Keratinocyte (primary cell): ENCODE measurements around the gene SPTAN1. TPM values are rescaled to one million over a fixed set of nuclear protein-coding genes. Genes with fewer than 3 reads are reported as not detected.
"Not testable (repeated sequence)": the region's sequence is repeated elsewhere in the genome, so short reads cannot be mapped to it uniquely, and the experiment has no call there.

ENCODE experiments used
- DNase-seq: peaks from one replicate; pipeline ENCODE4 v3.0.0-alpha.2; 2011; ENCODE audit warnings: low read depth, missing footprints, low spot score
- FAIRE-seq: peaks from 2 replicates; lab custom pipeline; 2011; peaks lifted over from hg19 to GRCh38; lab: Jason Lieb, UNC
- H2AFZ ChIP-seq: 2 replicates; pipeline ENCODE4 v1.6.0; 2012; ENCODE audit warnings: low read length, control low read depth, inconsistent platforms; ENCODE audit not compliant: control insufficient read depth
- H3K27ac ChIP-seq: 2 replicates; pipeline ENCODE4 v1.5.1; 2011; ENCODE audit warnings: low read length; ENCODE audit not compliant: control insufficient read depth, insufficient read depth
- H3K27me3 ChIP-seq: 3 replicates; pipeline ENCODE4 v1.6.0; 2011; ENCODE audit warnings: low read length; ENCODE audit not compliant: control insufficient read depth, insufficient read depth; ENCODE audit errors: extremely low read depth
- H3K36me3 ChIP-seq, 2 experiments: 2 replicates in 1 of 2; 3 replicates in 1 of 2; pipeline ENCODE4 v1.5.1; 2011; ENCODE audit warnings: low read length in 2 of 2, mild to moderate bottlenecking in 1 of 2; ENCODE audit not compliant: control insufficient read depth in 2 of 2, insufficient read depth in 2 of 2; ENCODE audit errors: extremely low read depth in 1 of 2
- H3K4me1 ChIP-seq: 3 replicates; pipeline ENCODE4 v1.5.1; 2011; ENCODE audit warnings: low read length; ENCODE audit not compliant: control insufficient read depth, insufficient read depth; ENCODE audit errors: extremely low read depth
- H3K4me2 ChIP-seq: 3 replicates; pipeline ENCODE4 v1.6.0; 2011; ENCODE audit warnings: low read depth, low read length; ENCODE audit not compliant: control insufficient read depth, insufficient read depth; ENCODE audit errors: extremely low read depth
- H3K4me3 ChIP-seq, 3 experiments: fragments of 200-600 bp in 1 of 3; sonication (generic) in 1 of 3; 2 replicates in 2 of 3; 3 replicates in 1 of 3; pipeline ENCODE4 v1.5.1; 2011 to 2016; ENCODE audit warnings: low read length in 3 of 3, mild to moderate bottlenecking in 3 of 3, control low read depth in 2 of 3, inconsistent platforms in 1 of 3, low read depth in 1 of 3, mixed read lengths in 1 of 3, mixed run types in 1 of 3, moderate library complexity in 1 of 3; ENCODE audit not compliant: control insufficient read depth in 2 of 3, insufficient read depth in 2 of 3; ENCODE audit errors: extremely low read depth in 1 of 3
- H3K79me2 ChIP-seq: 2 replicates; pipeline ENCODE4 v1.6.0; 2012; ENCODE audit warnings: low read length; ENCODE audit not compliant: control insufficient read depth, insufficient read depth
- H3K9ac ChIP-seq: 3 replicates; pipeline ENCODE4 v1.6.0; 2011; ENCODE audit warnings: low read length; ENCODE audit not compliant: control insufficient read depth, insufficient read depth; ENCODE audit errors: extremely low read depth
- H3K9me1 ChIP-seq: 3 replicates; pipeline ENCODE4 v1.6.0; 2011; ENCODE audit warnings: low read length; ENCODE audit not compliant: control insufficient read depth, insufficient read depth; ENCODE audit errors: extremely low read depth
- H3K9me3 ChIP-seq: 2 replicates; pipeline ENCODE4 v1.5.1; 2012; ENCODE audit warnings: low read depth, low read length; ENCODE audit not compliant: control insufficient read depth
- H4K20me1 ChIP-seq: 3 replicates; pipeline ENCODE4 v1.6.0; 2011; ENCODE audit warnings: low read length; ENCODE audit not compliant: control insufficient read depth, insufficient read depth; ENCODE audit errors: extremely low read depth
- EZH2 ChIP-seq: IDR thresholded peaks from one replicate; pipeline ENCODE4 v1.6.1; 2012; ENCODE audit warnings: inconsistent platforms, mild to moderate bottlenecking, low read length, moderate library complexity
- dilution Hi-C: fragments of 300-500 bp; cut with MboI; formaldehyde crosslinking; loops from one replicate; pipeline ENCODE4 v1.7.0; 2020; ENCODE audit warnings: low sequenced_read_pairs; ENCODE audit not compliant: extremely low pct_ligation_motif_present
- polyA minus RNA-seq, 3 experiments: library from RNA; depleted of rRNA, polyadenylated mRNA; stranded (reverse); fragments of >200 nt; gene quantifications; 1 replicate in 1 of 3; 2 replicates in 1 of 3; 3 replicates in 1 of 3; pipeline ENCODE4 v1.2.3, GENCODE V29; 2011
- polyA plus RNA-seq, 5 experiments: library from polyadenylated mRNA; depleted of rRNA in 3 of 5; stranded (reverse) in 3 of 5; stranded (forward) in 1 of 5; unstranded in 1 of 5; fragments of >200 nt; gene quantifications; 1 replicate in 1 of 5; 2 replicates in 3 of 5; 3 replicates in 1 of 5; pipeline versions ENCODE4 v1.2.1 to v1.2.3, GENCODE V29; 2011 to 2012; ENCODE audit warnings: missing spikeins in 2 of 5, low read depth in 1 of 5, low replicate concordance in 1 of 5
- TF ChIP-seq, protein P1 (sequence below), 3 experiments: IDR thresholded peaks in 1 of 3; conservative IDR thresholded peaks in 1 of 3; optimal IDR thresholded peaks in 1 of 3; 2 replicates in 2 of 3; 3 replicates in 1 of 3; pipeline versions ENCODE3 to v1.5.1; 2011; ENCODE audit warnings: low read length in 3 of 3, mild to moderate bottlenecking in 3 of 3, moderate library complexity in 2 of 3, control low read depth in 1 of 3, inconsistent platforms in 1 of 3; ENCODE audit not compliant: insufficient read depth in 2 of 3; ENCODE audit errors: extremely low read depth in 1 of 3

The SPTAN1 gene
- polyA plus RNA-seq (98.7 to 112 TPM (median 101 TPM) in 3 replicates), polyA minus RNA-seq (399 to 611 TPM (median 401 TPM) in 3 replicates)
- polyA plus RNA-seq (2011; ENCODE audit: low read depth) = 251 TPM
- 67.2 and 80.4 TPM in 2 replicates for polyA plus RNA-seq (2011; cell fraction: cytosol; rRNA removed)
- polyA plus RNA-seq (2011; cell fraction: nucleus; rRNA removed) = 427 and 525 TPM in 2 replicates
- 134 and 162 TPM in 2 replicates for polyA plus RNA-seq (2012; ENCODE audit: low replicate concordance)
- 139 TPM for polyA minus RNA-seq (2011; cell fraction: cytosol; rRNA and poly(A)+ RNA removed)
- polyA minus RNA-seq (2011; cell fraction: nucleus; rRNA and poly(A)+ RNA removed) = 592 and 724 TPM in 2 replicates

DNA sequence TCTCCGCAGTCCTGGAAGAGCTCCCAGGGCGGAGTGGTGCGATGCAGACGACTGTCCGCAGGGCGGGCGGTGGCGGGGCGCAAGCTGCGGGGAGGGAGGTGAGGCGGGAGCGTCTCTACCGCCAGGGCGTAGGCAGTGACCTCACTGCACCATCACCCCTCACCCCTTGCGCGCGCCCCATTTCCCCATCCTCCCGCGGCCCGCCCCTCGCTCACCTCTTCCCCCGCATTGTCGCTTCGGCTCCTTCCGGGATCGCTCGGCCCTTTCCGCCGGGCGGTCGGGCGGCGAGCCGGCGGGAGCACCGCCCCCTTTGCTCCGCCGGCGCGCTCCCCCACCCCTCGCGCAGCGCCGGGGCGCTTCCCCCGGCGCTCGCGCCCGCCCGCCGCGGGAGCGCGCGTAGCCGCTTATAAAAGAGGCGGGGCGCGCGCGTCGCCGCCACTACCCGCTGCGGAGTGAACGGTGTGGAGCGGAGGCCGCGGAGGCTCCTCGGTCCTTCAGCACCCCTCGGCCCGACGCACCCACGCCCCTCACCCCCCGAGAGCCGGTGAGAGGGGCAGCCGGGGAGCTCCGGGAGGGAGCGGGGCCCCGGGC, at the start of gene SPTAN1:
SPTAN1 (plus strand) TSS at position 435 of the 591 bp plus-strand sequence. CDS start 14,154 bp downstream, outside the sequence.
- no peak for FAIRE-seq
- peaks cover 43% of the 10 kb centered on the region for H3K4me1 ChIP-seq

DNA sequence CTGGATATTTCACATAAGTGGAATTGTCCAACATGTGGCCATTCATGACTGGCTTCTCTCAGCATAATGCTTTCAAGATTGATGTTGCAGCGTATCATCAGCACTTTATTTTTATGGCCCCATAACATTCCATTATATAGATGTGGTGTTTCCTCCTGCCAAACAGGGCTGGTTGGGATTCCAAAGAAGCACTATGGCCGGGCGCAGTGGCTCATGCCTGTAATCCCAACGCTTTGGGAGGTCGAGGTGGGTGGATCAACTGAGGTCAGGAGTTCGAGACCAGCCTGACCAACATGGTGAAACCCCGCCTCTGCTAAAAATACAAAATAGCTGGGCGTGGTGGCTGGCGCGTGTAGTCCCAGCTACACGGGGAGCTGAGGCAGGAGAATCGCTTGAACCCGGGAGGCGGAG, 49.0 kb upstream of the SPTAN1 start:
- peak overlapping the region; percentile 66 for H2AFZ ChIP-seq
- H3K9ac ChIP-seq = peak overlapping the region; percentile 97
- peak overlapping the region; percentile 40 for H3K27ac ChIP-seq
- peak overlapping the region in 2 of 3 experiments; percentile 98 to 99 for H3K4me3 ChIP-seq
- H3K9me1 ChIP-seq, DNase-seq, H3K9me3 ChIP-seq, H4K20me1 ChIP-seq, FAIRE-seq, H3K27me3 ChIP-seq, dilution Hi-C loops: not testable (repeated sequence)
- peaks cover 28% of the 10 kb centered on the region for H3K79me2 ChIP-seq
- H3K36me3 ChIP-seq = peaks cover 8 to 24% of the 10 kb centered on the region in 2 experiments
- H3K4me1 ChIP-seq = peaks cover 17% of the 10 kb centered on the region
- H3K4me2 ChIP-seq = peak overlapping the region; percentile 98

More for the DNA sequence above, at the start of gene SPTAN1:
- Histone ChIP-seq H3K27me3 (no peaks in the 10 kb centered on the region), H4K20me1 (peaks cover 13% of the 10 kb centered on the region), H3K9me1 (no peaks in the 10 kb centered on the region), H3K4me3 (peak within 1 kb of the TSS; percentile 90 to 91 (median 91)), H3K4me2 (peak within 1 kb of the TSS; percentile 94), H3K9me3 (no peaks in the 10 kb centered on the region), H3K27ac (peak within 1 kb of the TSS; percentile 72), H3K36me3 (no peaks in the 10 kb centered on the region), H3K9ac (peak within 1 kb of the TSS; percentile 74), H2AFZ (peak within 1 kb of the TSS; percentile 84), H3K79me2 (peaks cover 45% of the 10 kb centered on the region)
- no peak for TF ChIP-seq EZH2
- TF ChIP-seq, protein P1, sequence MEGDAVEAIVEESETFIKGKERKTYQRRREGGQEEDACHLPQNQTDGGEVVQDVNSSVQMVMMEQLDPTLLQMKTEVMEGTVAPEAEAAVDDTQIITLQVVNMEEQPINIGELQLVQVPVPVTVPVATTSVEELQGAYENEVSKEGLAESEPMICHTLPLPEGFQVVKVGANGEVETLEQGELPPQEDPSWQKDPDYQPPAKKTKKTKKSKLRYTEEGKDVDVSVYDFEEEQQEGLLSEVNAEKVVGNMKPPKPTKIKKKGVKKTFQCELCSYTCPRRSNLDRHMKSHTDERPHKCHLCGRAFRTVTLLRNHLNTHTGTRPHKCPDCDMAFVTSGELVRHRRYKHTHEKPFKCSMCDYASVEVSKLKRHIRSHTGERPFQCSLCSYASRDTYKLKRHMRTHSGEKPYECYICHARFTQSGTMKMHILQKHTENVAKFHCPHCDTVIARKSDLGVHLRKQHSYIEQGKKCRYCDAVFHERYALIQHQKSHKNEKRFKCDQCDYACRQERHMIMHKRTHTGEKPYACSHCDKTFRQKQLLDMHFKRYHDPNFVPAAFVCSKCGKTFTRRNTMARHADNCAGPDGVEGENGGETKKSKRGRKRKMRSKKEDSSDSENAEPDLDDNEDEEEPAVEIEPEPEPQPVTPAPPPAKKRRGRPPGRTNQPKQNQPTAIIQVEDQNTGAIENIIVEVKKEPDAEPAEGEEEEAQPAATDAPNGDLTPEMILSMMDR (optimal IDR thresholded peaks at IDR 0.05 in 1 of 3, IDR thresholded peaks at IDR 0.05 in 1 of 3, conservative IDR thresholded peaks at IDR 0.05 in 1 of 3; ENCODE audit: extremely low read depth in 1 of 3, insufficient read depth in 2 of 3, low read length in 3 of 3) = no peak
- dilution Hi-C loops = no loop called here
- no peak for DNase-seq
